ENCODE data around the gene LARGE1. TPM values are rescaled to one million over a fixed set of nuclear protein-coding genes. Genes with fewer than 3 reads are reported as not detected.

Gene LARGE1
- total and polyA plus RNA-seq, 8 donors, result 4.1 to 29.3 (median 13.7) TPM

DNA sequence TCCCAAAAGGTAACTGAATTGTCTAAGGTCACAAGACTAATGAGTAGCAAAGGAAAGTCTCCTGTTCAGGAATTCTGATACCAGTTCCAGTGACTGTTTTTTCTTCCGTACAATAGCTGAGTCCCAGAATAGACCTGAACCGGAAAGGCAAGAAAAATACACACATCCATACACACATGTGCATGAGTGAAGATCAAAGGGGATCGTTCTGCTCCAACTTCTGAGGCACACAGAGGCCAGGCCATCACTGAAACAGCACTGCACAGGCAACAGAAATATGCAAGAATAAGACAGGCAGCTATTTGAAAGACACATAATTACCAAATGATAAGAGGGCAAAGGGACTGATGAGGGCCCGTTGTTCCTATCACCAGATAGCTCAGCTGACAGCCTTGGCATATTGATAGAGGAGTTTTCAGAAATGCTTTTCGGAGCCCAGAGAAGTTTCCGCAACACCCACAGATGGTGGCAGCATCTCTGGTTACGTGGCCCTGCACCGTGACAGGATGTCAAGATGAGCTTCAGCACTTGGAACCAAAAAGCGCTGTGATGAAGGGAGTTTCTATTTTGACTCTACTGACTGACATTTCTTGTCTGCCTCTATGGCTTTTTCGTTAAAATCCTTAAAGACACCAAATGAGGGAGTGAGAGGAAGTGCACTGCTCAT lies 280.6 kb downstream of the LARGE1 start:
- intact Hi-C loops (cut with DNase I), result no loop called here
- no peaks in the 10 kb centered on the region for H3K9me3 ChIP-seq
- no peak overlapping the region for H3K4me3 ChIP-seq
- no peaks in the 10 kb centered on the region for H3K27me3 ChIP-seq
- H3K4me1 ChIP-seq, result no peaks in the 10 kb centered on the region
- no peak for DNase-seq
- 88 to 89% methylated on average over 10 of the region's 10 CpGs for WGBS, 2 donors
- H3K36me3 ChIP-seq, result no peaks in the 10 kb centered on the region
- no peak for ATAC-seq
- FAIRE-seq, result no peak
- TF ChIP-seq CTCF (IDR thresholded peaks at IDR 0.05), result no peak
- no peak overlapping the region for H3K27ac ChIP-seq

DNA sequence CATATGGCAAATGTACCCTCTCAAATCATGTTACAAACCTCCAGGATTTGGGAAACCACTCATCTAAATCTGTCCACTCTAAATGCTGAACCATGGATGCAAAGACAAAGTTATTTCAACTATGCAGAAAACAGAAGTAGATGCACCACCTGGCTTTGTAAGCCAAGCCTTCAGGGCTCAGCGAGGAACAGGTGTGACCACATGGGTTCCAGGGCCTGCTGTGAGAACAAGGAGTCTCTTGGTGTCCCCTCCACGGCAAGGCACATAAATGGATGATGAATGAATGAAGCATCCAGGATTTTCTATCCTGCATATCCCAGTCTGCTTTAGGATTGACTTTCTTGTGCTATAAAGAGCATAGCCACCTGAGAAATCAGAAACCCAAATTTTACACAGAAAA lies 284.5 kb downstream of the LARGE1 start:
- ATAC-seq (no peak), FAIRE-seq (no peak), DNase-seq (no peak)
- Histone ChIP-seq H3K27me3 (no peaks in the 10 kb centered on the region), H3K4me3 (no peak overlapping the region), H3K4me1 (no peaks in the 10 kb centered on the region), H3K27ac (no peak overlapping the region), H3K36me3 (no peaks in the 10 kb centered on the region), H3K9me3 (no peaks in the 10 kb centered on the region)
- no peak for TF ChIP-seq CTCF (IDR thresholded peaks at IDR 0.05)
- 68 to 100% methylated on average over 2 of the region's 2 CpGs for WGBS, 2 donors
- intact Hi-C loops (cut with DNase I), result no loop called here

DNA sequence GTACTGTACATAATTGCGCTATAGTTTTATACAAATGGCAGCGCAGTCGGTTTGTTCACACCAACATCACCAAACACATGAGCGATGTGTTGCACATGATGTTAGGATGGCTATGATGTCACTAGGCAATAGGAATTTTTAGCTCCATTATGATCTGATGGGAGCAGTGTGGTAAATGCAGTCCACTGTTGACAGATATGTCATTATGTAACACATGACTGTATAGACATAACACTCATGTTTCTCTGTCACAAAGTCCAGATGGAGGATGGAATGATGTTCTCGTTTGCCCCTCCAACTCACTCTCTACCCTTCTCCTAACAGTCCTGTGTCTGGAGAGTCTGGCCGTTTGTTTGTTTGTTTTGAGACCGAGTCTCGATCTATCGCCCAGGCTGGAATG lies 288.5 kb downstream of the LARGE1 start:
- Histone ChIP-seq H3K36me3 (no peaks in the 10 kb centered on the region), H3K27ac (no peak overlapping the region), H3K4me3 (no peak overlapping the region), H3K9me3 (no peaks in the 10 kb centered on the region), H3K27me3 (no peaks in the 10 kb centered on the region), H3K4me1 (no peaks in the 10 kb centered on the region)
- intact Hi-C loops (cut with DNase I), result no loop called here
- DNase-seq, result no peak
- no peak for TF ChIP-seq CTCF (IDR thresholded peaks at IDR 0.05)
- no peak for FAIRE-seq
- no peak for ATAC-seq
- WGBS, 2 donors, result 91 to 96% methylated on average over 9 of the region's 9 CpGs

DNA sequence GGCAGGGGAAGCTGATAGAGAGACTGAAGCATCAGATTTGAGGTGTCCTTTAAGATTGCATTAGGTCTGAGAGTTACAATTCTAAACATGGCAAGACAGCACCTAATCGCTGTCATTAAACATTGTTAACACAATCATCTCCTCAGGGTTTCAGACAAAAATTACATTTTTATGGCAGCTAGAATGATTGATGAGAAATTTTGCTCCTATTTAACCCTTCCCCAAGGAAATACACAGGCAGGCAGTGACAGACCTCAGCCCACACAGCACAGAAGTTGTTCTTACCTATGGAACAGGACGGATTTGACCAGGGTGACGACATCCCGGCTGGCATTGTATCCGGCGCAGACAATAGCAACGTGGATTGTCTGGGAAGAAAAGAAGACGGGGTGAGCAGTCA lies 294.3 kb downstream of the LARGE1 start:
- no peaks in the 10 kb centered on the region for H3K4me1 ChIP-seq
- H3K27ac ChIP-seq, result no peak overlapping the region
- no peaks in the 10 kb centered on the region for H3K9me3 ChIP-seq
- H3K36me3 ChIP-seq, result no peaks in the 10 kb centered on the region
- 89 to 90% methylated on average over 8 of the region's 8 CpGs for WGBS, 2 donors
- no peak overlapping the region for H3K4me3 ChIP-seq
- DNase-seq (no peak), FAIRE-seq (no peak), ATAC-seq (no peak)
- no peaks in the 10 kb centered on the region for H3K27me3 ChIP-seq
- no peak for TF ChIP-seq CTCF (IDR thresholded peaks at IDR 0.05)
- intact Hi-C loops (cut with DNase I), result no loop called here

- no peak for ATAC-seq
- Histone ChIP-seq H3K27me3 (no peaks in the 10 kb centered on the region), H3K9me3 (no peaks in the 10 kb centered on the region), H3K36me3 (no peaks in the 10 kb centered on the region), H3K4me3 (no peak overlapping the region), H3K27ac (no peak overlapping the region), H3K4me1 (no peaks in the 10 kb centered on the region)
- DNase-seq, result no peak
- intact Hi-C loops (cut with DNase I), result no loop called here
- FAIRE-seq, result no peak
- no peak for TF ChIP-seq CTCF (IDR thresholded peaks at IDR 0.05)
- 90 to 95% methylated on average over 4 of the region's 4 CpGs for WGBS, 2 donors
Observed at GRCh38 chr22:33620085-33620484, 300.2 kb downstream of the LARGE1 start.
